Measurements from ENCODE around the gene ADGRL3.

DNA sequence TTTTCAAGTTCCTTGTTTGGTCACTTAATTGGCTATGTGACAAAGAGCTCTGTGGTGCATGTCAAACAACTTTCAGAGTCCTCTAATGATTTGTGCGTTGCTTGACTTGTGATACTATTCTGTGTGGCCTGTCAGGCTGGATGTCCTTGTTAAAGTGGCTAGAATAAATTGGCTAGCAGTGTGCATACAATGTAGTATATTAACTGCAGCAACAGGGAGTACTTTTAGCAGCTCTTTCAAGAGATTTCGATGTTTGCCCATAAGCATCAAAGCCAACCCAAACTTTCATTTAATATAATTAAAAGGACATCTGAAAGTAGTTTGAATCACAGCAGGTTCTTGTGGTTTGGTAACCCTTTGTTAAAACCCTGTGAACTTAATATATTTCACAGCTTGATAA, 718.9 kb downstream of the ADGRL3 start:
- TF ChIP-seq CTCF (IDR thresholded peaks at IDR 0.05; ENCODE audit: low read depth, low read length) (no peak), EZH2phosphoT487 (IDR thresholded peaks at IDR 0.05; ENCODE audit: low read depth) (no peak)

All from OCI-LY3 (cell line).